Left lung (tissue), 10 donors: Measurements from ENCODE around the gene BNIP5. TPM values are rescaled to one million over a fixed set of nuclear protein-coding genes. Genes with fewer than 3 reads are reported as not detected.
"Not testable (repeated sequence)": the region's sequence is repeated elsewhere in the genome, so short reads cannot be mapped to it uniquely, and the experiment has no call there.

Experiments used
- ATAC-seq: fragments of 200-7000 bp; cut with Tn5 transposase; one replicate; pipeline ENCODE4 v1.9.1; 2020; ENCODE audit warnings: moderate library complexity
- DNase-seq, 4 donors: peaks; one replicate each; pipeline ENCODE4 v3.0.0-alpha.2; 2013 to 2020
- H3K27ac ChIP-seq, 2 donors: fragments of 200-600 bp; sonication (generic) in 1 of 2; one replicate each; pipeline versions ENCODE4 v1.5.0 to v1.8.0; 2020 to 2021
- H3K27me3 ChIP-seq, 2 donors: fragments of 200-600 bp; sonication (generic) in 1 of 2; one replicate each; pipeline versions ENCODE4 v1.5.0 to v1.8.0; 2020 to 2021
- H3K36me3 ChIP-seq, 2 donors: fragments of 200-600 bp; sonication (generic) in 1 of 2; one replicate each; pipeline versions ENCODE4 v1.5.0 to v1.8.0; 2020 to 2021
- H3K4me1 ChIP-seq, 2 donors: fragments of 200-600 bp; one replicate each; pipeline ENCODE4 v1.8.0; 2021
- H3K4me3 ChIP-seq, 2 donors: fragments of 200-600 bp; sonication (generic) in 1 of 2; one replicate each; pipeline versions ENCODE4 v1.5.0 to v1.8.0; 2020 to 2021; ENCODE audit warnings: mild to moderate bottlenecking in 1 of 2
- H3K9me3 ChIP-seq, 2 donors: fragments of 200-600 bp; sonication (generic) in 1 of 2; one replicate each; pipeline versions ENCODE4 v1.5.0 to v1.8.0; 2020 to 2021
- intact Hi-C, 2 donors: fragments of 100-400 bp; cut with DNase I; formaldehyde crosslinking; loops; one replicate each; pipeline versions ENCODE4 v1.11.2 to v1.14.2; 2022
- polyA plus RNA-seq, 6 donors: library from polyadenylated mRNA; unstranded; fragments of 120-200 nt; gene quantifications; one replicate each; pipeline ENCODE4 v1.2.1, GENCODE V29; 2013; ENCODE audit not compliant: insufficient read length in 6 of 6
- total RNA-seq, 2 donors: library from RNA; stranded (reverse); fragmentation: NEBNext Ultra II Directional; extraction: Animal tissue kit (Norgen Biotek cat#: 25700); gene quantifications; one replicate each; pipeline ENCODE4 v1.2.1, GENCODE V29; 2021
- TF ChIP-seq, protein P1 (sequence below), 2 donors: fragments of 200-600 bp; sonication (generic) in 1 of 2; IDR thresholded peaks; one replicate each; pipeline versions ENCODE4 v1.5.0 to v1.8.0; 2021; ENCODE audit warnings: antibody characterized with exemption in 2 of 2
- donor health status: DM: no; HTN: yes; CAD: no.
- donor health status: DM: no; HTN: no; CAD: no.

The BNIP5 gene
- total and polyA plus RNA-seq, 8 donors, result 0.26 TPM; not detected in 7

- H3K9me3 ChIP-seq, result no peaks in the 10 kb centered on the region
- ATAC-seq (no peak), DNase-seq (no peak)
- peaks cover 0 to 39% of the 10 kb centered on the region in 2 donors for H3K4me1 ChIP-seq
- H3K4me3 ChIP-seq, result no peak overlapping the region
- intact Hi-C loops, result no loop called here
- peak overlapping the region in 1 of 2 donors; percentile 69 for H3K27ac ChIP-seq
- TF ChIP-seq, protein P1, sequence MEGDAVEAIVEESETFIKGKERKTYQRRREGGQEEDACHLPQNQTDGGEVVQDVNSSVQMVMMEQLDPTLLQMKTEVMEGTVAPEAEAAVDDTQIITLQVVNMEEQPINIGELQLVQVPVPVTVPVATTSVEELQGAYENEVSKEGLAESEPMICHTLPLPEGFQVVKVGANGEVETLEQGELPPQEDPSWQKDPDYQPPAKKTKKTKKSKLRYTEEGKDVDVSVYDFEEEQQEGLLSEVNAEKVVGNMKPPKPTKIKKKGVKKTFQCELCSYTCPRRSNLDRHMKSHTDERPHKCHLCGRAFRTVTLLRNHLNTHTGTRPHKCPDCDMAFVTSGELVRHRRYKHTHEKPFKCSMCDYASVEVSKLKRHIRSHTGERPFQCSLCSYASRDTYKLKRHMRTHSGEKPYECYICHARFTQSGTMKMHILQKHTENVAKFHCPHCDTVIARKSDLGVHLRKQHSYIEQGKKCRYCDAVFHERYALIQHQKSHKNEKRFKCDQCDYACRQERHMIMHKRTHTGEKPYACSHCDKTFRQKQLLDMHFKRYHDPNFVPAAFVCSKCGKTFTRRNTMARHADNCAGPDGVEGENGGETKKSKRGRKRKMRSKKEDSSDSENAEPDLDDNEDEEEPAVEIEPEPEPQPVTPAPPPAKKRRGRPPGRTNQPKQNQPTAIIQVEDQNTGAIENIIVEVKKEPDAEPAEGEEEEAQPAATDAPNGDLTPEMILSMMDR (IDR thresholded peaks at IDR 0.05), result no peak
- H3K36me3 ChIP-seq, result peaks cover 0 to 48% of the 10 kb centered on the region in 2 donors
- no peaks in the 10 kb centered on the region for H3K27me3 ChIP-seq
Observed at GRCh38 chr6:36368421-36368820, 31.7 kb upstream of the BNIP5 start.

DNA sequence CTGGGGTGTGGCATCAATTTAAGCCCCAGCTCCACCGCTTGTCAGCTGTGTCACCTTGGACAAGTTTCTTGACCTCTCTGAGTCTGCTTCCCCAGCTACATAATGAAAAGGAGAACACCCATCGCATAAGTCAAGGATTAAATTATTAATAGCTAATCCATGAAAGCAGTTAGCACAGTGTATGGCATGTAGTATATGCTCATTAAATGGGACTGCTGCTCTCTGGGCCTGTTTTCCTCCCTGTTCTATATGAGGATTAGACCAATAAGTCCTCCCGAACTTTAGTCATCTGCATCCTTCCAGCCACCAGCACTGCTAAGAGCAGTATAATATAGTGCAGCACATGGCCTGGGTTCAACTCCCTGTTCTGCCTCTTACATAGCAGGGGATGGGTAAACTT lies 31.1 kb upstream of the BNIP5 start:
- peaks cover 0 to 46% of the 10 kb centered on the region in 2 donors for H3K4me1 ChIP-seq
- intact Hi-C loops, result no loop called here
- no peak overlapping the region for H3K4me3 ChIP-seq

DNA sequence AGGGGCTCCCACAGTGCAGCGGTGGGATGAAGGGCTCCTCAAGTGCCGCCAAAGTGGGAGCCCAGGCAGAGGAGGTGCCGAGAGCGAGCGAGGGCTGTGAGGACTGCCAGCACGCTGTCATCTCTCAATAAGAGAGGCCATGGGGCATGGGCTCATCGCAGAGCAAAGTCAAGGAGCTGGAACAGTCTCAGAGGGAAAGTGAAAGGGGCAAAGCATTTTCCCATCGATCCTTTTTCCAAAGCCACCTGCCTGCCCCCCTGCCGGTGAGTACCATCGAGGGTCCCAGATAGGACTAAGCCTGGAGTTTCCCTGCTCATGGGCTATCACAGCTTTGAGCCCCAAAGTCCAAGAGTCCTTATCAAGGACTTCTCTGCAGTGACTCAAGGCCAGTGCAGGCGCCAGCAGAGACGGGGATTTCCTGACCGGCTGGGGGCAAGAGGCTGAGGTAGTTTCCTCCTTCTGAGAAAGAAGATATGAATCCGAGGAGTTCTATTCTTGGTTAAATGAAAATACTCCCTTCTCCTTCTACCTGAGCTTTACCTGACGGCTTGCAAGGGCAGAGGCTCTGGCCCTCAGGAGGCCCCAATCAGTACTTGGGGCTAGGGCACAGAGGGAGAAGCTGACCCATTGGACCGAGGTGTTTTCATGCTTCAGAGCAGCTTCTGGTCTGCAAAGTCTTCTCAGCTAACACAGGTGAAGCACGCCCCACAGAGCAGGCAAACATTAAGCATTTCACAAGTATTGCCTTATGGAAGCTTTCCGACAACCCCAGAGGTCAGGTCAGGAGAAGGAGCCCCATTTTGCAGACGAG lies 28.2 kb upstream of the BNIP5 start:
- Histone ChIP-seq H3K27me3 (no peaks in the 10 kb centered on the region), H3K4me3 (no peak overlapping the region), H3K9me3 (no peaks in the 10 kb centered on the region), H3K4me1 (peaks cover 0 to 57% of the 10 kb centered on the region in 2 donors), H3K36me3 (peaks cover 0 to 23% of the 10 kb centered on the region in 2 donors), H3K27ac (peak overlapping the region in 1 of 2 donors; percentile 33)
- ATAC-seq, result peak; percentile 64
- DNase-seq, result peak in 1 of 4 donors; percentile 60
- TF ChIP-seq, protein P1 (IDR thresholded peaks at IDR 0.05), result no peak
- intact Hi-C loops, result no loop called here

More for the DNA sequence above, 31.1 kb upstream of the BNIP5 start:
- Histone ChIP-seq H3K27ac (no peak overlapping the region), H3K36me3 (peaks cover 0 to 41% of the 10 kb centered on the region in 2 donors), H3K27me3 (no peaks in the 10 kb centered on the region), H3K9me3 (no peaks in the 10 kb centered on the region)
- DNase-seq, result no peak
- TF ChIP-seq, protein P1 (IDR thresholded peaks at IDR 0.05), result no peak
- no peak for ATAC-seq

- H3K4me1 ChIP-seq, result peaks cover 0 to 57% of the 10 kb centered on the region in 2 donors
- DNase-seq, ATAC-seq, H3K27me3 ChIP-seq, H3K9me3 ChIP-seq, H3K27ac ChIP-seq, H3K4me3 ChIP-seq, intact Hi-C loops: not testable (repeated sequence)
- H3K36me3 ChIP-seq, result peaks cover 0 to 23% of the 10 kb centered on the region in 2 donors
Observed at GRCh38 chr6:36364061-36364635, 27.5 kb upstream of the BNIP5 start.

DNA sequence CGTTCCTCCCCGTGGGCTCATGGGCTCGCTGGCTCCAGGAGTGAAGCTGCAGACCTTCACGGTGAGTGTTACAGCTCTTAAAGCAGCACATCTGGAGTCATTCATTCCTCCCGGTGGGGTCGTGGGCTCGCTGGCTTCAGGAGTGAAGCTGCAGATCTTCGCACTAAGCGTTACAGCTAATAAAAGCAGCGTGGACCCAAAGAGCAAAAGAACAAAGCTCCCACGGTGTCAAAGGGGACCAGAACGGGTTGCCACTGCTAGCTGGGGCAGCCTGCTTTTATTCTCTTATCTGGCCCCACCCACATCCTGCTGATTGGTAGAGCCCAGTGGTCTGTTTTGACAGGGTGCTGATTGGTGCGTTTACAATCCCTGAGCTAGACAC lies 26.7 kb upstream of the BNIP5 start:
- H3K27me3 ChIP-seq, ATAC-seq, H3K9me3 ChIP-seq, H3K4me3 ChIP-seq, H3K27ac ChIP-seq, intact Hi-C loops: not testable (repeated sequence)
- peaks cover 6 to 59% of the 10 kb centered on the region in 2 donors for H3K4me1 ChIP-seq
- H3K36me3 ChIP-seq, result peaks cover 0 to 17% of the 10 kb centered on the region in 2 donors
- DNase-seq, result peak in 1 of 4 donors; percentile 16
